GM12864 (cell line): Measurements from ENCODE around the gene SLC17A3.

Source experiments
- DNase-seq: peaks from one replicate; pipeline ENCODE4 v3.0.0-alpha.2; 2011; ENCODE audit warnings: low read depth
- H3K4me3 ChIP-seq: 2 replicates; pipeline ENCODE4 v1.5.1; 2011; ENCODE audit warnings: mild to moderate bottlenecking, low read depth, low read length, control low read depth
- TF ChIP-seq, protein P1 (sequence below): IDR thresholded peaks from 2 replicates; pipeline ENCODE4 v1.5.1; 2011; ENCODE audit warnings: low read depth, mild to moderate bottlenecking, moderate library complexity, low read length, control low read depth, inconsistent platforms; ENCODE audit errors: missing control alignments

Gene SLC17A3

DNA sequence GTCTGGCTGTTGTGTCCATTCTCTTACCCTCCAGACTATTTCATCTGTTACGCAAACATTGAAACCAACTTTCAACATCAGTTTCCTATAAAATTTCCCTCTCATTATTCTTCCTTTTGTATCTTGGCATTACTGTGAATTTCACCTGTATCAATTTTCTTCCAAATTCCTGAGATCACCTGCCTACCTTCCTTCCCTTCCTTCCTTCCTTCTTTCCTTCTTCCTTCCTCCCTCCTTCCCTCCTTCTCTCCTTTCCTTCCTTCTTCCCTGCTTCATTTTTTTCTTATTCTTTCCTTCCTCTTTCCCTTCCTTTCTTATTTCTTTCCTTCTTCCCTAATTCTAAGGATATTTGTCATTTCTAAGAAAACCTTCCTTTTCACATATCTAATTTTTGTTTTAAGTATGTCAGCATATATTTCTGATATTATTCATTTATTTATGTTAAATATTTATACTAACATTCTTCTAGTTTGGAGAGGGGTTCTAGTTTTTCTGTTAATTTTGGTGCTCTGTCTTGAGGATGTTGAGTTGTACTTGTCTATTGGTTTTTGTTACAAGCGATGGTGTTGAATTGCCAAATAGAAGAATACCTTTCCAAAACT, 4.8 kb upstream of the SLC17A3 start:
- H3K4me3 ChIP-seq: no peak overlapping the region
- TF ChIP-seq, protein P1, sequence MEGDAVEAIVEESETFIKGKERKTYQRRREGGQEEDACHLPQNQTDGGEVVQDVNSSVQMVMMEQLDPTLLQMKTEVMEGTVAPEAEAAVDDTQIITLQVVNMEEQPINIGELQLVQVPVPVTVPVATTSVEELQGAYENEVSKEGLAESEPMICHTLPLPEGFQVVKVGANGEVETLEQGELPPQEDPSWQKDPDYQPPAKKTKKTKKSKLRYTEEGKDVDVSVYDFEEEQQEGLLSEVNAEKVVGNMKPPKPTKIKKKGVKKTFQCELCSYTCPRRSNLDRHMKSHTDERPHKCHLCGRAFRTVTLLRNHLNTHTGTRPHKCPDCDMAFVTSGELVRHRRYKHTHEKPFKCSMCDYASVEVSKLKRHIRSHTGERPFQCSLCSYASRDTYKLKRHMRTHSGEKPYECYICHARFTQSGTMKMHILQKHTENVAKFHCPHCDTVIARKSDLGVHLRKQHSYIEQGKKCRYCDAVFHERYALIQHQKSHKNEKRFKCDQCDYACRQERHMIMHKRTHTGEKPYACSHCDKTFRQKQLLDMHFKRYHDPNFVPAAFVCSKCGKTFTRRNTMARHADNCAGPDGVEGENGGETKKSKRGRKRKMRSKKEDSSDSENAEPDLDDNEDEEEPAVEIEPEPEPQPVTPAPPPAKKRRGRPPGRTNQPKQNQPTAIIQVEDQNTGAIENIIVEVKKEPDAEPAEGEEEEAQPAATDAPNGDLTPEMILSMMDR: no peak
- no peak for DNase-seq

DNA sequence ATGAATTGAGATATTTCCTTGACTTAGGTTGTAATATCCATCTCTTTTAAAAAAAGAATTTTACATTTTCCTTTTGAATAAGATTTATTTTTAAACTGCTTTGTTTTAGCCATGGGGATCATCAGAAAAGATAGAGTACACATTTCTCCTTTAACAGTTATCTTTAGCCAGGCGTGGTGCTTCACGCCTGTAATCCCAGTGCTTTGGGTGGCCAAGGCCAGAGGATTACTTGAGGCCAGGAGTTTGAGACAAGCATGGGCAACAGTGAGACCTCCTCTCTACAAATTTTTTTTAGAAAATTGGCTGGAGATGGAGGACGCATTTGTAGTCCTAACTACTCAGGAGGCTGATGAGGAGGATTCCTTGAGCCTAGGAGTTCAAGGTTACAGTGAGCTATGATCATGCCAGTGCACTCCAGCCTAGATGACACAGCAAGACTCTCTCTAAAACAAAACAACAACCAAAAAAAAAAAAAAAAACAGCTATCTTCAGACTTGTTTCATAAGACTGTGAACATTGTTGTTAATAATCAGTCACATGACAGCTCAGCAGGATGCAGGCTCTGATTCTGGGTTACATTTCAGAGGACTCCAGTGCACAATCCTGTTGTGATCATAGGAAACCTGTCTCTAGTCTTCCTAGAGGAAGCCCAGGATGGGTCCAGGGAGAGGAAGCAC, 2.0 kb upstream of the SLC17A3 start:
- H3K4me3 ChIP-seq: no peak overlapping the region
- DNase-seq: no peak
- TF ChIP-seq, protein P1: no peak

DNA sequence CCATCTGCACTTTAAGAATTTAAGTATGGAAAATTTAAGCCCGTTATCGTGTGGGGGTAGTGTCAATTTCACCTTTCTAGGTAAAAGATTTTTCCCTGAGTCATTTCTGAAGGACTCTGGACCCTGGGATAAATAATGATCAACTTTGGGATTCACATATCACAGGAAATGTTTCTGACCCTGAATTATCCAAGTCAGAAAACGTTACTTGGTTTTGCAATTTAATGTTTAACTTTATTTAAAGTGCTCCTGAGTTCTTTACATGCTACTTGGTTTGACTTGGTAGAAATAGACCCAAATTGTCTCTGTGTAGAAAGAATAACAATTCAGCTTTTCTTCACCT, 1.5 kb upstream of the SLC17A3 start:
- TF ChIP-seq, protein P1: no peak
- H3K4me3 ChIP-seq: no peak overlapping the region

DNA sequence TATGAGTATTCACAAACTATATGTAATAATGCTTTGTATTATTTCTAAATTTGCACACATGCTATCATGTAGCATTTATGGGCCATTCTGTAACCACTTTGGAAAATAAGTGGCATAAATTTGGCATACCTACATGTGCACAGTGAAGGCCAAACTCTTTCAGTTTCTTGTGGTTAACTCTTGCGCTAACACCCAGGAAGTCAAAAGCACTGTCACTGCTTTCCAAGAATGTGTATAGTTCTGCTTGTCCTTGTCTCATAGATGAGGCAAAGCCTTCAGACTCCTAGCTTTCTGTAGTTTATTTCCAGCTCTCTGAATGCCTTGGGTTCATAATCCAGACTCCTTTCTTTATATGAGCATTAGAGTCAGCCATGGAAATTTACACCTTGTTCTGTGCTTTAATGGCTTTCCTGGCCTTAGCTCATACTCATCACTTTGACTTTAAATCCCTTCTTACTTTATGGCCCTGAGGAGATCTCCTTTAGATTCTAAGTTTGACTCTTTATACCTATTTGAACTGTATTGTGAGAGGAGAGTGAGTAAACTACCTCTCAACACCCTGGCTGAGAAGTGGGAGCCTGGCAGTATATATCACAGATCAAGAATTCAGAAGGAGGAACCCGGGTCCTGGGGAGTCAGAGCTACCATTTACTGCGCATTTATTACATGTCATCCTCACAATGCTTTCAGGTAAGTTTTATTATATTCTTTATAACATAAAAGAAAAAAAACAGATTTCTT, 949 bp upstream of the SLC17A3 start:
- TF ChIP-seq, protein P1: no peak
- H3K4me3 ChIP-seq: no peak overlapping the region
- DNase-seq: no peak

More for the DNA sequence above, 1.5 kb upstream of the SLC17A3 start:
- no peak for DNase-seq

DNA sequence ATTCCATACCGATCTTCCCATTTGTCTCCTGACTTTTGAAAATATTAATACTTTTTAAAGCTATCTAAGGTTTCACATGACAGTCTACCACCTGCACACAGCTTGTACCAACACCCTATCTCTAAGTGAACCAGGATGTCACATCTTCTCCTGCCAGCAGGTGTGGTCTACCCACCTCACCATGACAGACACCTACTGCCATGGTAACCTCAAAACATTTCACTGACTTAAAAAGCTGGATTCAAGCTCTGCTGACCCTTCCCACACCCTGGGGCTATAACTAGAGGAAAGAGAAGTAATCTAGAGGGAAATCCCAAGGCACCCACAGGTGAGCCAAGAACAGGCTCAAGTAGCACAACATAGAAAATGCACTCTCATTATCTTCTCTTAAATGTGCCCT, 1.2 kb downstream of the SLC17A3 start:
- no peak for DNase-seq
- no peak overlapping the region for H3K4me3 ChIP-seq
- TF ChIP-seq, protein P1: no peak

DNA sequence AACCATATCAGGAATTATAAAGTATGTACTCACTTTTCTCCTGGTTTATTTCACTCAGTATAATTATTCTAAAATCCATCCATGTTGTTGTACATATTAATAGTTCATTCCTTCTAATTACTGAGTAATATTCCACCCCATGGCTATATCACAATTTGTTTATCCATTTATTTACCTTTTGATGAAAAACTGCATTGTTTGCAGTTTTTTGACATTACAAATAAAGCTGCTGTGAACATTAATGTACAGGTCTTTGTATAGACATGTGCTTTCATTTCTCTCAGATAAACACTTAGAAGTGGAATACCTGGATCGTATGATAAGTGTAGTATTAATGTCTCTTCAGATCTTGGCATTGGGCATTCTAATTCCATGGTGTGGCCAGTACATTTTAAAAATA, 4.2 kb downstream of the SLC17A3 start:
- TF ChIP-seq, protein P1: no peak
- DNase-seq: no peak
- no peak overlapping the region for H3K4me3 ChIP-seq
